Smooth muscle cell (in vitro differentiated cells): ENCODE data around the gene NPTXR. TPM values are rescaled to one million over a fixed set of nuclear protein-coding genes. Genes with fewer than 3 reads are reported as not detected.
"Not testable (repeated sequence)": the region's sequence is repeated elsewhere in the genome, so short reads cannot be mapped to it uniquely, and the experiment has no call there.

Experiments
- DNase-seq: peaks from one replicate; lab custom pipeline; 2025; ENCODE audit not compliant: unreplicated experiment; lab: John Stamatoyannopoulos, UW
- H2AFZ ChIP-seq: fragments of 200-600 bp; sonication (generic); 2 replicates; pipeline ENCODE4 v1.6.0; 2016; ENCODE audit warnings: antibody characterized with exemption, low read depth, mild to moderate bottlenecking
- H3F3A ChIP-seq: fragments of 200-600 bp; sonication (generic); 2 replicates; pipeline ENCODE4 v1.6.0; 2017; ENCODE audit warnings: antibody characterized with exemption, low read depth
- H3K27ac ChIP-seq: fragments of 200-600 bp; sonication (generic); 2 replicates; pipeline ENCODE4 v1.5.1; 2016; ENCODE audit warnings: low read depth, mild to moderate bottlenecking
- H3K27me3 ChIP-seq: fragments of 200-600 bp; sonication (generic); 2 replicates; pipeline ENCODE4 v1.6.1; 2016; ENCODE audit warnings: low read depth, mild to moderate bottlenecking
- H3K36me3 ChIP-seq: fragments of 200-600 bp; sonication (generic); 2 replicates; pipeline ENCODE4 v1.5.1; 2016; ENCODE audit warnings: low read depth
- H3K4me1 ChIP-seq: fragments of 200-600 bp; sonication (generic); 2 replicates; pipeline ENCODE4 v1.5.1; 2016; ENCODE audit warnings: low read depth
- H3K4me2 ChIP-seq: fragments of 200-600 bp; sonication (generic); 2 replicates; pipeline ENCODE4 v1.6.0; 2016; ENCODE audit warnings: mild to moderate bottlenecking
- H3K4me3 ChIP-seq: fragments of 200-600 bp; sonication (generic); 2 replicates; pipeline ENCODE4 v1.5.1; 2016; ENCODE audit warnings: mild to moderate bottlenecking
- H3K79me2 ChIP-seq: fragments of 200-600 bp; sonication (generic); 2 replicates; pipeline ENCODE4 v1.6.0; 2016; ENCODE audit warnings: low read depth, mild to moderate bottlenecking
- H3K9ac ChIP-seq: fragments of 200-600 bp; sonication (generic); 2 replicates; pipeline ENCODE4 v1.6.0; 2016; ENCODE audit warnings: low read depth
- H3K9me3 ChIP-seq: fragments of 200-600 bp; sonication (generic); replicated peaks from 2 replicates; pipeline ENCODE4 v1.5.1; 2016; ENCODE audit warnings: low read depth
- H4K20me1 ChIP-seq: fragments of 200-600 bp; sonication (generic); 2 replicates; pipeline ENCODE4 v1.6.0; 2016; ENCODE audit warnings: low read depth
- CTCF ChIP-seq: fragments of 200-600 bp; sonication (generic); IDR thresholded peaks from 2 replicates; pipeline ENCODE4 v1.5.1; 2017; ENCODE audit warnings: borderline replicate concordance, mild to moderate bottlenecking, antibody characterized with exemption; ENCODE audit not compliant: insufficient read depth, poor library complexity, severe bottlenecking
- WGBS: methylation state at CpG from one replicate; pipeline ENCODE4 v1.1.7; 2016; ENCODE audit warnings: low lambda C conversion rate; 5-methylcytosine and 5-hydroxymethylcytosine counted together
- polyA plus RNA-seq: library from polyadenylated mRNA; unstranded; fragments of >200 nt; fragmentation: Nextera tagmentation; extraction: Ambion mirVana; gene quantifications from 2 replicates; pipeline ENCODE4 v1.2.1, GENCODE V29; 2016
- total RNA-seq: library from RNA; depleted of rRNA; stranded (reverse); fragments of >200 nt; gene quantifications from 2 replicates; pipeline ENCODE4 v1.2.3, GENCODE V29; 2014

The NPTXR gene
- total and polyA plus RNA-seq, 2 experiments from 2014 or later: 2.0 to 3.9 TPM

GRCh38 chr22:38858492-38858891 lies 14.7 kb upstream of the NPTXR start:
- Histone ChIP-seq H3K9me3 (no peaks in the 10 kb centered on the region), H2AFZ (no peak overlapping the region), H3K27me3 (no peaks in the 10 kb centered on the region), H3K9ac (no peak overlapping the region), H3K4me1 (peaks cover 4% of the 10 kb centered on the region), H3K4me3 (no peak overlapping the region), H4K20me1 (peaks cover 15% of the 10 kb centered on the region), H3K36me3 (no peaks in the 10 kb centered on the region), H3F3A (no peaks in the 10 kb centered on the region), H3K4me2 (no peak overlapping the region), H3K79me2 (no peaks in the 10 kb centered on the region), H3K27ac (no peak overlapping the region)
- 73% methylated on average over 9 of the region's 9 CpGs for WGBS
- no peak for DNase-seq
- no peak for TF ChIP-seq CTCF

DNA sequence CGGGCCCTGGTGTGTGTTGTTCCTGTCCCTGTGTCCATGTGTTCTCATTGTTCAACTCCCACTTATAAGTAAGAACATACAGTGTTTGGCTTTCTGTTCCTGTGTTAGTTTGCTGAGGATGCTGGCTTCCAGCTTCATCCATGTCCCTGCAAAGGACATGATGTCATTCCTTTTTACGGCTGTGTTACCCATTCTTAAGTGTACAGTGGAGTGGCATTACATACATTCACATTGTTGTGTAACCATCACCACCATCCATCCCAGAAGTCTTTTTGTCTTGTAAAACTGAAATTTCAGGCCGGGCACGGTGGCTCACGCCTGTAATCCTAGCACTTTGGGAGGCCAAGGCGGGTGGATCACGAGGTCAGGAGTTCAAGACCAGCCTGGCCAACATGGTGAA lies 10.6 kb upstream of the NPTXR start:
- not testable (repeated sequence) for H4K20me1 ChIP-seq, H3K4me3 ChIP-seq, H3K9me3 ChIP-seq, H3F3A ChIP-seq, H3K4me2 ChIP-seq, H2AFZ ChIP-seq, H3K79me2 ChIP-seq, H3K27ac ChIP-seq, DNase-seq, H3K27me3 ChIP-seq, H3K9ac ChIP-seq, H3K36me3 ChIP-seq, H3K4me1 ChIP-seq
- 80% methylated on average over 7 of the region's 7 CpGs for WGBS

DNA sequence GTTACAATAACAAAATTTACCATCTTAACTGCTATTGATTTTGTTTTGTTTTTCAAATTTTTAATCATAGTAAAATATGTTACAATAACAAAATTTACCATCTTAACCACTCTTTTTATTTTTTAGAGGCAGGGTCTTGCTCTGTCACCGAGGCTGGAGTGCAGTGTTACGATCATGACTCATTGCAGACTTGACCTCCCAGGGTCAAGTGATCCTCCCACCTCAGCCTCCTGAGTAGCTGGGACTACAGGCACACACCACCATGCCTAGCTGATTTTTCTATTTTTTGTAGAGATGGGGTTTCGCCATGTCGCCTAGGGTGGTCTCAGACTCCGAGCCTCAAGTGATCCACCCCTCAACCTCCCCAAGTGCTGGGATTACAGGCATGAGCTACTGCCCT lies 10.1 kb upstream of the NPTXR start:
- not testable (repeated sequence) for H3K27ac ChIP-seq, H3K4me2 ChIP-seq, H3K4me1 ChIP-seq, H2AFZ ChIP-seq, H3F3A ChIP-seq, H3K4me3 ChIP-seq, H3K9me3 ChIP-seq, H4K20me1 ChIP-seq, H3K9ac ChIP-seq, H3K79me2 ChIP-seq, H3K27me3 ChIP-seq, DNase-seq, H3K36me3 ChIP-seq
- 72% methylated on average over 5 of the region's 5 CpGs for WGBS

GRCh38 chr22:38853196-38853651 lies 9.4 kb upstream of the NPTXR start:
- H3K36me3 ChIP-seq: no peaks in the 10 kb centered on the region
- H3K79me2 ChIP-seq: no peaks in the 10 kb centered on the region
- H3K27ac ChIP-seq: no peak overlapping the region
- H4K20me1 ChIP-seq: no peaks in the 10 kb centered on the region
- no peak for TF ChIP-seq CTCF
- DNase-seq: no peak
- H3K9me3 ChIP-seq: no peaks in the 10 kb centered on the region
- H2AFZ ChIP-seq: no peak overlapping the region
- H3K27me3 ChIP-seq: no peaks in the 10 kb centered on the region
- H3K4me1 ChIP-seq: peaks cover 4% of the 10 kb centered on the region
- no peak overlapping the region for H3K4me3 ChIP-seq
- WGBS: 83% methylated on average over 9 of the region's 9 CpGs
- H3K9ac ChIP-seq: no peak overlapping the region
- no peak overlapping the region for H3K4me2 ChIP-seq
- H3F3A ChIP-seq: no peaks in the 10 kb centered on the region

- Histone ChIP-seq H3K9ac (no peak overlapping the region), H3K4me1 (peaks cover 4% of the 10 kb centered on the region), H3K36me3 (no peaks in the 10 kb centered on the region), H3K79me2 (no peaks in the 10 kb centered on the region), H3K4me2 (no peak overlapping the region), H3K27ac (no peak overlapping the region), H4K20me1 (no peaks in the 10 kb centered on the region), H3K9me3 (no peaks in the 10 kb centered on the region), H3F3A (no peaks in the 10 kb centered on the region), H3K27me3 (no peaks in the 10 kb centered on the region), H2AFZ (no peak overlapping the region), H3K4me3 (no peak overlapping the region)
- no peak for DNase-seq
- no peak for TF ChIP-seq CTCF
- WGBS: 85% methylated on average over 1 of the region's 1 CpG
These were observed 8.7 kb upstream of the NPTXR start for GRCh38 chr22:38852522-38852921.
